ENCODE measurements around the gene SLC35F3. TPM values are rescaled to one million over a fixed set of nuclear protein-coding genes. Genes with fewer than 3 reads are reported as not detected.

Gene SLC35F3
- polyA plus RNA-seq (2012; ENCODE audit: missing spikeins), result not detected

DNA sequence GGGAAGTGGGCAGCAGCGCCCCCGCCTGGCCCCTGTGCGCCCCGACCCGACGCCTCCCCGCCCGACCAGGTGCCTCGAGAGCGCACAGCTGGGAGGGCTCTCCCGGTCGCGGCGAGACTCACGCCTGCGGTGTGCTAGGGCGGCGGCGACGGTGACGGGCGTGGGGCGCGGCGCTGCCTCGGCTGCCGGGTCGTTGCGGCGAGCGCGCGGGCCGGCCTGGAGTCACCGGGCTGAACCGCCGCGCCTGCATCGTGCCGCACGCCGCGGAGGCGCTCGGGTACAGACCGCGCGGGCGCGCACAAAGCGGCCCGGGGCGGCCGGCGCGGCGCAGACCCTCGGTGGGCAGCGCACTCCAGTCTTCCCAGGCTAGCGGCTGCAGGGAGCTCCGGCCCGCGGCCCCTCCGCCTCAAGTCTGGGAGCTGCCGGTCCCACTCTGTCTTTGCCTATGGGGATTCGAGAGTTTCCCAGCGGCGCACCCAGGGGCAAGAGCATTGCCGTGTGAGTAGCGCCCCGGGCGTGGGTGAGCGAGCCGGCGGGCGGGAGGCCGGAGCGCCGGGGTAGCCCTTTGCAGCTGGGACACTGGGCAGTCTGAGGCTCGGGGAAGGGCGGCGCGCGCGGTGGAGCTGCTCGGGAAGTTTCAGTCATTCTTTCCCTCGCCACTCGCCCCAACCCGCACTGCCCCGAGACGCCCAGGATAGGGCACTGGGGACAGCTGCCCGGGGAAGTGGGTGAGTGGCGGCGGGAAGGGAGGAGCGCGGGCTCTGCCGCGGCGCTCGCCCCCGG is at the start of gene SLC35F3:
Gene SLC35F3, plus strand, starts transcription at position 44 of the 783 bp plus-strand sequence.
- TF ChIP-seq TAF1 (IDR thresholded peaks at IDR 0.05; ENCODE audit: borderline replicate concordance, low read depth, low read length), result no peak
- no peak for TF ChIP-seq POLR2AphosphoS5 (IDR thresholded peaks at IDR 0.05; ENCODE audit: low read depth, low read length)
- TF ChIP-seq POLR2A (IDR thresholded peaks at IDR 0.05; ENCODE audit: low read depth, low read length), result no peak
- FAIRE-seq (no peak), DNase-seq (ENCODE audit: insufficient read length) (no peak)

DNA sequence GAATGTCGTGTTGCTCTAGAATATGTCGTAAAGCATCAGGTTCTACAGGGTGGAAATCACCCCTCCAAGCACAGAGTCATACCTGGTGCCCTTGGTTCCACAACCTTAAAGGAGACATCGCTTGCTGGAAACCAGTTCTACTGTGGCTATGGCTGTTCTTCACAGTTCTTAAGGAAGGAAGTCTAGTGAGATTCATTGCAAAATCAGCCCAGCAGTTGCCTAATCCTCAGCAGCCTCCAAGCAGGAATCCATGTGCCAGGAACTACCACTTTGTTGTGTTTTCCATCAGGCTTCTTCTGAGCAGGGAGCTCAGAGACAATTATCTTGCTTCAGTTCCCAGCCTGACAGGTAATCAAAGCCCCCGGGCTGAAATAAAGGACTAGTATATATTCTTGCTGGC is 45.0 kb upstream of the SLC35F3 start:
- no peak for TF ChIP-seq POLR2A (IDR thresholded peaks at IDR 0.05; ENCODE audit: low read depth, low read length)
- TF ChIP-seq POLR2AphosphoS5 (IDR thresholded peaks at IDR 0.05; ENCODE audit: low read depth, low read length), result no peak
- TF ChIP-seq TAF1 (IDR thresholded peaks at IDR 0.05; ENCODE audit: borderline replicate concordance, low read depth, low read length), result no peak
- no peak for FAIRE-seq
- DNase-seq (ENCODE audit: insufficient read length), result no peak

GRCh38 chr1:233863901-233864545 is 40.5 kb upstream of the SLC35F3 start:
- TF ChIP-seq TAF1 (IDR thresholded peaks at IDR 0.05; ENCODE audit: borderline replicate concordance, low read depth, low read length), result no peak
- FAIRE-seq (no peak), DNase-seq (ENCODE audit: insufficient read length) (no peak)

DNA sequence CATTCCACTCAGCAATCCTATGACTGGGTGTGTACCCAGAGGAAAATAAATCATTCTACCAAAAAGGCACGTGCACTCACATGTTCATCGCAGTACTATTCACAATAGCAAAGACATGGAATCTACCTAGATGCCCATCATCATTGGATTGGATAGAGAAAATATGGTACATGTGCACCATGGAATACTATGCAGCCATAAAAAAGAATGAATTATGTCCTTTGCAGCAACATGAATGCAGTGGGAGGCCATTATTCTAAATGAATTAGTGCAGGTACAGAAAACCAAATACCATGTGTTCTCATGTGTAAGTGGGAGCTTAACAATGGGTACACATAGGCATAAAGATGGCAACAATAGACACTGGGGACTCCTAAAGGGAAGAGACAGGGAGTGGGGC is 39.9 kb upstream of the SLC35F3 start:
- DNase-seq (ENCODE audit: insufficient read length) (no peak), FAIRE-seq (no peak)
- no peak for TF ChIP-seq POLR2A (IDR thresholded peaks at IDR 0.05; ENCODE audit: low read depth, low read length)
- no peak for TF ChIP-seq POLR2AphosphoS5 (IDR thresholded peaks at IDR 0.05; ENCODE audit: low read depth, low read length)
- TF ChIP-seq TAF1 (IDR thresholded peaks at IDR 0.05; ENCODE audit: borderline replicate concordance, low read depth, low read length), result no peak

DNA sequence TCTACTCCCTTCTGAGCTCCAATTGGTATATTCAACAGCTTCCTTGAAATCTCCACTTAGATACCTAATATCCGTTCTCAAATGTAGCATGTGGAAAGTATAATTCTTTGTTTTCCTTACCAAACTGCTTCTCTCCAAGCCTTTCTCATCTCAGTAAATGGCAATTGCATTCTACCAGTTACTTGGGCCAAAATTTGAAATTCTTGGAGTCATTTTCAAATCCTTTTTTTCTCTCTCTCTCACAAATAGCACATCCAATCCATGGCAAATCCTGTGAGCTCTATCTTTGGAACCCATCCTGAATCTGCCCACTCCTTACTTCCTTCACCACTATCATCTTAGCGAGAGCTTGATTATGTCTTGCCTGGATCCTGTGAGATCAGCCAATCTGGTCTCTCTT is 39.3 kb upstream of the SLC35F3 start:
- no peak for TF ChIP-seq POLR2AphosphoS5 (IDR thresholded peaks at IDR 0.05; ENCODE audit: low read depth, low read length)
- no peak for TF ChIP-seq TAF1 (IDR thresholded peaks at IDR 0.05; ENCODE audit: borderline replicate concordance, low read depth, low read length)
- TF ChIP-seq POLR2A (IDR thresholded peaks at IDR 0.05; ENCODE audit: low read depth, low read length), result no peak
- DNase-seq (ENCODE audit: insufficient read length), result no peak
- FAIRE-seq, result no peak

DNA sequence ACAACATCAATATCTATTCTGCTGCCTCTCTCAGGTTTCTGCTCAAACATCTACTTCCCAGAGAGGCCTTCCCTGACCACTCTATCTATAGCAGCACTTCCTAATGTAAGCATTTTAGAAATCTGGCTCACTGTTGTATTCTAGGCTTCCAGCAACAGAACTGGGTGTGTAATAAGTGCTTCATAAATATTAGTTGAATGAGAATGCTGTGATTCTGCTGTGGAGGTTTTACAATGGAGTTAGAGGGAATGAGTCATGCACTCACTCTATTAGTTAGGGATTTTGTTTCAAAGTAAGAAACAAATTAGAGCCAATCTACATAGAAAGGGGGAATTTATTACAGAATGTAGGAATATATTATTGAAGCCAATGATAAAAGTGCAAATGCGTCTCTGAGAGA is 38.6 kb upstream of the SLC35F3 start:
- DNase-seq (ENCODE audit: insufficient read length) (no peak), FAIRE-seq (no peak)
- TF ChIP-seq POLR2AphosphoS5 (IDR thresholded peaks at IDR 0.05; ENCODE audit: low read depth, low read length), result no peak
- no peak for TF ChIP-seq POLR2A (IDR thresholded peaks at IDR 0.05; ENCODE audit: low read depth, low read length)
- TF ChIP-seq TAF1 (IDR thresholded peaks at IDR 0.05; ENCODE audit: borderline replicate concordance, low read depth, low read length), result no peak

DNA sequence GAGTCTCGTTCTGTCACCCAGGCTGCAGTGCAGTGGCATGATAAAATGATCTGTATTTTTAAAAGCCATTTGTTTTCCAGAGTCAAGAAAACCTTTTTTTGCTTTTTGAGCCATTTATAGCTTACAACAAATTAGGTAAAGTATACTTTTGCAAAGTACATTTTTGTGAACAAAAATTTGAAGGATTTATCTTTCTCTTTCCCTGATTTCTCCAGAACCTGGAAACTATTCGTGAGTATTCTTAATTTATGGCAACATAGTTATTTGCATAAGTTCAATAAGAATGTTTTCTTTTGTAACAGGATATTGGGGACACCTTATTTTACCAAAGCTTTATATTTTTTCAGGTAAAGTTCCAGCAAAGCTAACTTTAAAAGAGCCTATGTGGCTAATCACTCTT is 37.4 kb upstream of the SLC35F3 start:
- no peak for TF ChIP-seq POLR2A (IDR thresholded peaks at IDR 0.05; ENCODE audit: low read depth, low read length)
- no peak for TF ChIP-seq POLR2AphosphoS5 (IDR thresholded peaks at IDR 0.05; ENCODE audit: low read depth, low read length)
- TF ChIP-seq TAF1 (IDR thresholded peaks at IDR 0.05; ENCODE audit: borderline replicate concordance, low read depth, low read length), result no peak
- FAIRE-seq (no peak), DNase-seq (ENCODE audit: insufficient read length) (no peak)

- DNase-seq (ENCODE audit: insufficient read length) (no peak), FAIRE-seq (no peak)
- TF ChIP-seq POLR2AphosphoS5 (IDR thresholded peaks at IDR 0.05; ENCODE audit: low read depth, low read length) (no peak), TAF1 (IDR thresholded peaks at IDR 0.05; ENCODE audit: borderline replicate concordance, low read depth, low read length) (no peak), POLR2A (IDR thresholded peaks at IDR 0.05; ENCODE audit: low read depth, low read length) (no peak)
Observed at GRCh38 chr1:233868461-233868860, 36.0 kb upstream of the SLC35F3 start.

DNA sequence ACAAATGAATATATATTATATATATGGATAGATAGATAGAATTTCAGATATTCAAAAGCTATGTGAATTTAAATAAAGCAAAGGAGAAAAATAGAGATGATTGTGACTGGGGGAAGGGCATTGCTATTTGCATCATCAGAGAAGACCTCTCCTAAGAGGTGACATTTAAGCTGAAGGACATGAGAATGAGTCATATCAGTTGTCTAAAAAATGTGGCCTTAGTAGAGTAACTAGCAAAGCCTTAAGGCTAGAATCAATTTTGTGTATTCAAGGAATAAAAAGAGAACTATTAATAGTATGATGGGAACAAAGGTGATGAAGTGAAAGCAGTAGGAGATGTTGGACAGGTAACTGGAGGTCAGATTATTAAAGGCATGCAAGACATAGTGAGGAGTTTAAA is 34.8 kb upstream of the SLC35F3 start:
- no peak for TF ChIP-seq POLR2AphosphoS5 (IDR thresholded peaks at IDR 0.05; ENCODE audit: low read depth, low read length)
- no peak for TF ChIP-seq TAF1 (IDR thresholded peaks at IDR 0.05; ENCODE audit: borderline replicate concordance, low read depth, low read length)
- TF ChIP-seq POLR2A (IDR thresholded peaks at IDR 0.05; ENCODE audit: low read depth, low read length), result no peak
- DNase-seq (ENCODE audit: insufficient read length) (no peak), FAIRE-seq (no peak)

GRCh38 chr1:233873666-233874065 is 30.8 kb upstream of the SLC35F3 start:
- DNase-seq (ENCODE audit: insufficient read length) (no peak), FAIRE-seq (no peak)
- TF ChIP-seq TAF1 (IDR thresholded peaks at IDR 0.05; ENCODE audit: borderline replicate concordance, low read depth, low read length) (no peak), POLR2AphosphoS5 (IDR thresholded peaks at IDR 0.05; ENCODE audit: low read depth, low read length) (no peak), POLR2A (IDR thresholded peaks at IDR 0.05; ENCODE audit: low read depth, low read length) (no peak)

GRCh38 chr1:233879841-233880240 is 24.6 kb upstream of the SLC35F3 start:
- no peak for FAIRE-seq
- TF ChIP-seq POLR2A (IDR thresholded peaks at IDR 0.05; ENCODE audit: low read depth, low read length) (no peak), POLR2AphosphoS5 (IDR thresholded peaks at IDR 0.05; ENCODE audit: low read depth, low read length) (no peak), TAF1 (IDR thresholded peaks at IDR 0.05; ENCODE audit: borderline replicate concordance, low read depth, low read length) (no peak)

DNA sequence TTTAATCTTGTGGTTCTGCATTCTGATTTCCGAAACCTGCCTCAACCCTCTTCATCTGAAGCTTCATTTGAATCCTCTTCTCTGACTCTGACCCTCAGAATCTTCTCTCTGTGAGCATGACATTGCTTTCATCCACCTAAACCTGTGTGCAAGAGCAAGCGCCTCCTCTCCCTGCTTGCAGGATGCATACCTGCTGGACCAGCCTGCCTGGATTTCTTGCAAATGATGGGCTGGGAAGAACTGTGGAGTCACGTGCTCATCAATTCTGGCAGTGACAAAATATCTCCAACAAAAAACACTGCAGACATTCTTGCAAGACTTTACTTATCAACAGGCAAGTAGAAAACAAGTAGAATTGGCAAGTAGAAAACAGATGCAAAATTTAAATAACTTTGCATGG is 20.8 kb upstream of the SLC35F3 start:
- FAIRE-seq (no peak), DNase-seq (ENCODE audit: insufficient read length) (no peak)
- TF ChIP-seq POLR2A (IDR thresholded peaks at IDR 0.05; ENCODE audit: low read depth, low read length) (no peak), TAF1 (IDR thresholded peaks at IDR 0.05; ENCODE audit: borderline replicate concordance, low read depth, low read length) (no peak), POLR2AphosphoS5 (IDR thresholded peaks at IDR 0.05; ENCODE audit: low read depth, low read length) (no peak)

More at GRCh38 chr1:233879841-233880240, 24.6 kb upstream of the SLC35F3 start:
- DNase-seq (ENCODE audit: insufficient read length), result no peak
